Fibroblast of lung (primary cell): ENCODE measurements around the gene HMGN4. TPM values are rescaled to one million over a fixed set of nuclear protein-coding genes. Genes with fewer than 3 reads are reported as not detected.
A peak's percentile ranks its signal among the peaks of the same experiment; 100 is the strongest.

Experiments
- DNase-seq, 2 donors: peaks; one replicate each; pipeline versions ENCODE4 v3.0.0 to v3.0.0-alpha.2; 2010; ENCODE audit warnings: low read depth in 2 of 2
- H2AFZ ChIP-seq: 2 replicates; pipeline ENCODE4 v1.5.1; 2012; ENCODE audit warnings: low read length, control low read depth, inconsistent platforms
- H3K27ac ChIP-seq: 2 replicates; pipeline ENCODE4 v1.5.1; 2011; ENCODE audit warnings: low read length, control low read depth; ENCODE audit not compliant: insufficient read depth
- H3K27me3 ChIP-seq: 2 replicates; pipeline ENCODE4 v1.5.1; 2011; ENCODE audit warnings: mild to moderate bottlenecking, low read length; ENCODE audit not compliant: control insufficient read depth, insufficient read depth
- H3K36me3 ChIP-seq: 2 replicates; pipeline ENCODE4 v1.5.1; 2011; ENCODE audit warnings: low read length; ENCODE audit not compliant: control insufficient read depth, insufficient read depth
- H3K4me1 ChIP-seq: 2 replicates; pipeline ENCODE4 v1.5.1; 2011; ENCODE audit warnings: low read length; ENCODE audit not compliant: control insufficient read depth, insufficient read depth; ENCODE audit errors: extremely low read depth
- H3K4me2 ChIP-seq: 2 replicates; pipeline ENCODE4 v1.5.1; 2011; ENCODE audit warnings: low read length, control low read depth; ENCODE audit not compliant: insufficient read depth; ENCODE audit errors: extremely low read depth
- H3K4me3 ChIP-seq, 4 experiments: fragments of 200-600 bp in 1 of 4; sonication (generic) in 1 of 4; replicated peaks in 1 of 4; 2 replicates each; pipeline ENCODE4 v1.5.1; 2011 to 2016; ENCODE audit warnings: low read length in 4 of 4, low read depth in 3 of 4, mild to moderate bottlenecking in 3 of 4, control low read depth in 2 of 4, inconsistent platforms in 1 of 4, mixed read lengths in 1 of 4; ENCODE audit not compliant: insufficient read depth in 1 of 4; ENCODE audit errors: control extremely low read depth in 1 of 4
- H3K79me2 ChIP-seq: 2 replicates; pipeline ENCODE4 v1.5.1; 2012; ENCODE audit warnings: mild to moderate bottlenecking, low read length, inconsistent platforms; ENCODE audit not compliant: control insufficient read depth, insufficient read depth
- H3K9ac ChIP-seq: 2 replicates; pipeline ENCODE4 v1.5.1; 2011; ENCODE audit warnings: mild to moderate bottlenecking, low read length, control low read depth; ENCODE audit not compliant: insufficient read depth
- H3K9me3 ChIP-seq: 2 replicates; pipeline ENCODE4 v1.5.1; 2012; ENCODE audit warnings: low read depth, low read length; ENCODE audit not compliant: control insufficient read depth, insufficient read depth
- H4K20me1 ChIP-seq: 2 replicates; pipeline ENCODE4 v1.5.1; 2011; ENCODE audit warnings: low read length; ENCODE audit not compliant: control insufficient read depth, insufficient read depth; ENCODE audit errors: extremely low read depth
- CTCF ChIP-seq, 2 donors: IDR thresholded peaks in 1 of 2; conservative IDR thresholded peaks in 1 of 2; 1 replicate in 1 of 2; 2 replicates in 1 of 2; pipeline ENCODE4 v1.5.1; 2011 to 2012; ENCODE audit warnings: low read length in 2 of 2, control low read depth in 1 of 2, inconsistent platforms in 1 of 2, low read depth in 1 of 2, mild to moderate bottlenecking in 1 of 2
- EZH2 ChIP-seq: IDR thresholded peaks from 2 replicates; pipeline ENCODE4 v1.5.1; 2012; ENCODE audit warnings: low read length, control low read depth, mild to moderate bottlenecking; ENCODE audit errors: missing control alignments
- polyA plus RNA-seq, 2 donors: library from polyadenylated mRNA; depleted of rRNA in 1 of 2; stranded (reverse) in 1 of 2; unstranded in 1 of 2; fragments of >200 nt; gene quantifications; 2 replicates each; pipeline ENCODE4 v1.2.1, GENCODE V29; 2011 to 2012; ENCODE audit warnings: missing spikeins in 1 of 2
- total RNA-seq: library from RNA; depleted of rRNA; stranded (reverse); fragments of >200 nt; gene quantifications from 2 replicates; pipeline ENCODE4 v1.2.1, GENCODE V29; 2014

Gene HMGN4
- total and polyA plus RNA-seq, 2 donors (not counting 1 experiment from before 2014, with no cell fraction given): 74.9 to 111 TPM

GRCh38 chr6:26592649-26593048 lies 54.5 kb downstream of the HMGN4 start:
- no peaks in the 10 kb centered on the region for H3K36me3 ChIP-seq
- H4K20me1 ChIP-seq: no peaks in the 10 kb centered on the region
- no peak overlapping the region for H3K27ac ChIP-seq
- no peak overlapping the region for H3K4me3 ChIP-seq
- no peak overlapping the region for H3K9ac ChIP-seq
- H2AFZ ChIP-seq: no peak overlapping the region
- H3K27me3 ChIP-seq: no peaks in the 10 kb centered on the region
- no peak for DNase-seq
- H3K4me1 ChIP-seq: peaks cover 2% of the 10 kb centered on the region
- H3K79me2 ChIP-seq: peaks cover 8% of the 10 kb centered on the region
- no peaks in the 10 kb centered on the region for H3K9me3 ChIP-seq
- no peak overlapping the region for H3K4me2 ChIP-seq
- no peak for TF ChIP-seq CTCF (conservative IDR thresholded peaks at IDR 0.05 in 1 of 2, IDR thresholded peaks at IDR 0.05 in 1 of 2; ENCODE audit: low read depth in 1 of 2, low read length in 2 of 2)
- TF ChIP-seq EZH2: no peak

GRCh38 chr6:26593278-26594130 lies 55.3 kb downstream of the HMGN4 start:
- TF ChIP-seq CTCF (conservative IDR thresholded peaks at IDR 0.05 in 1 of 2, IDR thresholded peaks at IDR 0.05 in 1 of 2; ENCODE audit: low read depth in 1 of 2, low read length in 2 of 2) (no peak), EZH2 (no peak)
- DNase-seq: no peak
- Histone ChIP-seq H3K27ac (no peak overlapping the region), H2AFZ (no peak overlapping the region), H3K9me3 (no peaks in the 10 kb centered on the region), H3K79me2 (peaks cover 14% of the 10 kb centered on the region), H3K27me3 (no peaks in the 10 kb centered on the region), H4K20me1 (no peaks in the 10 kb centered on the region), H3K9ac (no peak overlapping the region), H3K4me2 (no peak overlapping the region), H3K36me3 (peaks cover 2% of the 10 kb centered on the region), H3K4me3 (no peak overlapping the region), H3K4me1 (peaks cover 2% of the 10 kb centered on the region)

- Histone ChIP-seq H3K4me1 (peaks cover 2% of the 10 kb centered on the region), H4K20me1 (no peaks in the 10 kb centered on the region), H3K79me2 (peaks cover 14% of the 10 kb centered on the region), H3K9ac (no peak overlapping the region), H3K4me3 (peak overlapping the region in 1 of 4 experiments; percentile 1), H3K27me3 (no peaks in the 10 kb centered on the region), H3K36me3 (peaks cover 2% of the 10 kb centered on the region), H3K27ac (no peak overlapping the region), H3K9me3 (no peaks in the 10 kb centered on the region), H2AFZ (no peak overlapping the region), H3K4me2 (peak overlapping the region; percentile 17)
- DNase-seq: no peak
- TF ChIP-seq EZH2: no peak
- TF ChIP-seq CTCF (conservative IDR thresholded peaks at IDR 0.05 in 1 of 2, IDR thresholded peaks at IDR 0.05 in 1 of 2; ENCODE audit: low read depth in 1 of 2, low read length in 2 of 2): no peak
These were observed 55.9 kb downstream of the HMGN4 start for GRCh38 chr6:26594131-26594498.
